ENCODE measurements around the gene TRIP12. TPM values are rescaled to one million over a fixed set of nuclear protein-coding genes. Genes with fewer than 3 reads are reported as not detected.

The TRIP12 gene
- total and polyA plus RNA-seq, 2 of the 13 experiments (the other 11 are each of a cell fraction or from before 2014, with no cell fraction given): 72.1 to 153 TPM

GRCh38 chr2:229714736-229715541, 206.9 kb downstream of the TRIP12 start (continued):
- TF ChIP-seq, protein P1, sequence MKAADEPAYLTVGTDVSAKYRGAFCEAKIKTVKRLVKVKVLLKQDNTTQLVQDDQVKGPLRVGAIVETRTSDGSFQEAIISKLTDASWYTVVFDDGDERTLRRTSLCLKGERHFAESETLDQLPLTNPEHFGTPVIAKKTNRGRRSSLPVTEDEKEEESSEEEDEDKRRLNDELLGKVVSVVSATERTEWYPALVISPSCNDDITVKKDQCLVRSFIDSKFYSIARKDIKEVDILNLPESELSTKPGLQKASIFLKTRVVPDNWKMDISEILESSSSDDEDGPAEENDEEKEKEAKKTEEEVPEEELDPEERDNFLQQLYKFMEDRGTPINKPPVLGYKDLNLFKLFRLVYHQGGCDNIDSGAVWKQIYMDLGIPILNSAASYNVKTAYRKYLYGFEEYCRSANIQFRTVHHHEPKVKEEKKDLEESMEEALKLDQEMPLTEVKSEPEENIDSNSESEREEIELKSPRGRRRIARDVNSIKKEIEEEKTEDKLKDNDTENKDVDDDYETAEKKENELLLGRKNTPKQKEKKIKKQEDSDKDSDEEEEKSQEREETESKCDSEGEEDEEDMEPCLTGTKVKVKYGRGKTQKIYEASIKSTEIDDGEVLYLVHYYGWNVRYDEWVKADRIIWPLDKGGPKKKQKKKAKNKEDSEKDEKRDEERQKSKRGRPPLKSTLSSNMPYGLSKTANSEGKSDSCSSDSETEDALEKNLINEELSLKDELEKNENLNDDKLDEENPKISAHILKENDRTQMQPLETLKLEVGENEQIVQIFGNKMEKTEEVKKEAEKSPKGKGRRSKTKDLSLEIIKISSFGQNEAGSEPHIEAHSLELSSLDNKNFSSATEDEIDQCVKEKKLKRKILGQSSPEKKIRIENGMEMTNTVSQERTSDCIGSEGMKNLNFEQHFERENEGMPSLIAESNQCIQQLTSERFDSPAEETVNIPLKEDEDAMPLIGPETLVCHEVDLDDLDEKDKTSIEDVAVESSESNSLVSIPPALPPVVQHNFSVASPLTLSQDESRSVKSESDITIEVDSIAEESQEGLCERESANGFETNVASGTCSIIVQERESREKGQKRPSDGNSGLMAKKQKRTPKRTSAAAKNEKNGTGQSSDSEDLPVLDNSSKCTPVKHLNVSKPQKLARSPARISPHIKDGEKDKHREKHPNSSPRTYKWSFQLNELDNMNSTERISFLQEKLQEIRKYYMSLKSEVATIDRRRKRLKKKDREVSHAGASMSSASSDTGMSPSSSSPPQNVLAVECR (CRISPR knock-in tag; IDR thresholded peaks at IDR 0.05; ENCODE audit: borderline replicate concordance): peak; percentile 68
- TF ChIP-seq MEF2D (CRISPR knock-in tag; IDR thresholded peaks at IDR 0.05) (peak; percentile 56; the same call in 1 of the 2 replicates), AGO2 (optimal IDR thresholded peaks at IDR 0.05; ENCODE audit: low read depth, low read length) (no peak), BCL6 (CRISPR knock-in tag; IDR thresholded peaks at IDR 0.05) (peak; percentile 97), ZNF652 (CRISPR knock-in tag; IDR thresholded peaks at IDR 0.05; ENCODE audit: borderline replicate concordance, low read depth) (no peak), KLF16 (CRISPR knock-in tag; IDR thresholded peaks at IDR 0.05) (peak in 1 of 2 experiments; percentile 70; a peak in 1 of 4 replicates), ZNF678 (CRISPR knock-in tag; IDR thresholded peaks at IDR 0.05) (no peak), FOXJ3 (CRISPR knock-in tag; IDR thresholded peaks at IDR 0.05; ENCODE audit: borderline replicate concordance) (no peak), ZNF709 (CRISPR knock-in tag; IDR thresholded peaks at IDR 0.05) (no peak), RAD51 (IDR thresholded peaks at IDR 0.05; ENCODE audit: borderline replicate concordance) (no peak), ONECUT2 (CRISPR knock-in tag; IDR thresholded peaks at IDR 0.05) (0 out of 2 replicates have a peak, but pooled peaks have one; percentile 30), AHR (CRISPR knock-in tag; IDR thresholded peaks at IDR 0.05) (0 out of 2 replicates have a peak, but pooled peaks have one; percentile 38), GATAD2A (CRISPR knock-in tag; IDR thresholded peaks at IDR 0.05) (no peak), KLF15 (CRISPR knock-in tag; IDR thresholded peaks at IDR 0.05; ENCODE audit: borderline replicate concordance) (no peak), ZNF343 (CRISPR knock-in tag; IDR thresholded peaks at IDR 0.05) (no peak), TEAD2 (CRISPR knock-in tag; IDR thresholded peaks at IDR 0.05) (no peak), ZNF510 (CRISPR knock-in tag; IDR thresholded peaks at IDR 0.05; ENCODE audit: low read depth) (no peak), FOXK1 (CRISPR knock-in tag; IDR thresholded peaks at IDR 0.05; ENCODE audit: borderline replicate concordance, low read depth) (peak; percentile 32; the same call in 1 of the 2 replicates), ZZZ3 (CRISPR knock-in tag; IDR thresholded peaks at IDR 0.05; ENCODE audit: borderline replicate concordance) (no peak), CEBPG (CRISPR knock-in tag; IDR thresholded peaks at IDR 0.05) (no peak), HNRNPH1 (optimal IDR thresholded peaks at IDR 0.05; ENCODE audit: low read depth, low read length) (no peak)
- TF ChIP-seq, protein P2, sequence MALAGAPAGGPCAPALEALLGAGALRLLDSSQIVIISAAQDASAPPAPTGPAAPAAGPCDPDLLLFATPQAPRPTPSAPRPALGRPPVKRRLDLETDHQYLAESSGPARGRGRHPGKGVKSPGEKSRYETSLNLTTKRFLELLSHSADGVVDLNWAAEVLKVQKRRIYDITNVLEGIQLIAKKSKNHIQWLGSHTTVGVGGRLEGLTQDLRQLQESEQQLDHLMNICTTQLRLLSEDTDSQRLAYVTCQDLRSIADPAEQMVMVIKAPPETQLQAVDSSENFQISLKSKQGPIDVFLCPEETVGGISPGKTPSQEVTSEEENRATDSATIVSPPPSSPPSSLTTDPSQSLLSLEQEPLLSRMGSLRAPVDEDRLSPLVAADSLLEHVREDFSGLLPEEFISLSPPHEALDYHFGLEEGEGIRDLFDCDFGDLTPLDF (CRISPR knock-in tag; IDR thresholded peaks at IDR 0.05): no peak
- TF ChIP-seq, protein P3, sequence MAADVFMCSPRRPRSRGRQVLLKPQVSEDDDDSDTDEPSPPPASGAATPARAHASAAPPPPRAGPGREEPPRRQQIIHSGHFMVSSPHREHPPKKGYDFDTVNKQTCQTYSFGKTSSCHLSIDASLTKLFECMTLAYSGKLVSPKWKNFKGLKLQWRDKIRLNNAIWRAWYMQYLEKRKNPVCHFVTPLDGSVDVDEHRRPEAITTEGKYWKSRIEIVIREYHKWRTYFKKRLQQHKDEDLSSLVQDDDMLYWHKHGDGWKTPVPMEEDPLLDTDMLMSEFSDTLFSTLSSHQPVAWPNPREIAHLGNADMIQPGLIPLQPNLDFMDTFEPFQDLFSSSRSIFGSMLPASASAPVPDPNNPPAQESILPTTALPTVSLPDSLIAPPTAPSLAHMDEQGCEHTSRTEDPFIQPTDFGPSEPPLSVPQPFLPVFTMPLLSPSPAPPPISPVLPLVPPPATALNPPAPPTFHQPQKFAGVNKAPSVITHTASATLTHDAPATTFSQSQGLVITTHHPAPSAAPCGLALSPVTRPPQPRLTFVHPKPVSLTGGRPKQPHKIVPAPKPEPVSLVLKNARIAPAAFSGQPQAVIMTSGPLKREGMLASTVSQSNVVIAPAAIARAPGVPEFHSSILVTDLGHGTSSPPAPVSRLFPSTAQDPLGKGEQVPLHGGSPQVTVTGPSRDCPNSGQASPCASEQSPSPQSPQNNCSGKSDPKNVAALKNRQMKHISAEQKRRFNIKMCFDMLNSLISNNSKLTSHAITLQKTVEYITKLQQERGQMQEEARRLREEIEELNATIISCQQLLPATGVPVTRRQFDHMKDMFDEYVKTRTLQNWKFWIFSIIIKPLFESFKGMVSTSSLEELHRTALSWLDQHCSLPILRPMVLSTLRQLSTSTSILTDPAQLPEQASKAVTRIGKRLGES (CRISPR knock-in tag; IDR thresholded peaks at IDR 0.05; ENCODE audit: borderline replicate concordance): no peak
